HG03135 (cell line): ENCODE data around the gene TMTC4.

Source experiments
- ATAC-seq: cut with Tn5 transposase; IDR thresholded peaks from one replicate; pipeline ENCODE4 v1.9.1; 2021; ENCODE audit warnings: mild to moderate bottlenecking, moderate library complexity; ENCODE audit not compliant: unreplicated experiment

TMTC4 gene

GRCh38 chr13:100667894-100668293, 6.7 kb downstream of the TMTC4 start:
- ATAC-seq, result no peak

GRCh38 chr13:100666124-100666523, 8.5 kb downstream of the TMTC4 start:
- ATAC-seq, result no peak

- no peak for ATAC-seq
Observed at GRCh38 chr13:100665403-100665802, 9.2 kb downstream of the TMTC4 start.

GRCh38 chr13:100664171-100664900, 10.3 kb downstream of the TMTC4 start:
- ATAC-seq, result no peak

- no peak for ATAC-seq
Observed at GRCh38 chr13:100662468-100663211, 12.0 kb downstream of the TMTC4 start.

- no peak for ATAC-seq
Observed at GRCh38 chr13:100660761-100661160, 13.8 kb downstream of the TMTC4 start.

GRCh38 chr13:100659578-100659977, 15.0 kb downstream of the TMTC4 start:
- no peak for ATAC-seq

GRCh38 chr13:100658363-100658762, 16.2 kb downstream of the TMTC4 start:
- peak; percentile 85 for ATAC-seq

GRCh38 chr13:100657881-100658315, 16.7 kb downstream of the TMTC4 start:
- peak; percentile 15 for ATAC-seq

GRCh38 chr13:100652510-100652909, 22.1 kb downstream of the TMTC4 start:
- ATAC-seq, result no peak

- no peak for ATAC-seq
Observed at GRCh38 chr13:100650326-100650725, 24.3 kb downstream of the TMTC4 start.

GRCh38 chr13:100648354-100648753, 26.2 kb downstream of the TMTC4 start:
- ATAC-seq, result no peak

- ATAC-seq, result no peak
Observed at GRCh38 chr13:100646871-100647270, 27.7 kb downstream of the TMTC4 start.

GRCh38 chr13:100646030-100646673, 28.4 kb downstream of the TMTC4 start:
- ATAC-seq, result no peak

GRCh38 chr13:100645382-100645781, 29.2 kb downstream of the TMTC4 start:
- no peak for ATAC-seq

- ATAC-seq, result no peak
Observed at GRCh38 chr13:100644371-100644770, 30.2 kb downstream of the TMTC4 start.

- ATAC-seq, result no peak
Observed at GRCh38 chr13:100637796-100638195, 36.8 kb downstream of the TMTC4 start.

- no peak for ATAC-seq
Observed at GRCh38 chr13:100637380-100637779, 37.2 kb downstream of the TMTC4 start.

- ATAC-seq, result no peak
Observed at GRCh38 chr13:100636441-100636840, 38.2 kb downstream of the TMTC4 start.

GRCh38 chr13:100636004-100636403, 38.6 kb downstream of the TMTC4 start:
- ATAC-seq, result no peak

- no peak for ATAC-seq
Observed at GRCh38 chr13:100634696-100635095, 39.9 kb downstream of the TMTC4 start.

- no peak for ATAC-seq
Observed at GRCh38 chr13:100633461-100633860, 41.1 kb downstream of the TMTC4 start.
